Osteocyte (in vitro differentiated cells): Measurements from ENCODE around the gene MARK1. TPM values are rescaled to one million over a fixed set of nuclear protein-coding genes. Genes with fewer than 3 reads are reported as not detected.

Source experiments
- DNase-seq: peaks from one replicate; pipeline ENCODE4 v3.0.0; 2021; ENCODE audit warnings: mixed read lengths; ENCODE audit not compliant: unreplicated experiment; ENCODE audit errors: extremely low spot score
- H3K27ac Mint-ChIP-seq: one replicate; pipeline ENCODE4 v1.8.0; 2021; ENCODE audit warnings: mild to moderate bottlenecking, mixed read lengths; ENCODE audit not compliant: unreplicated experiment
- H3K27me3 Mint-ChIP-seq: one replicate; pipeline ENCODE4 v1.8.0; 2021; ENCODE audit warnings: mixed read lengths; ENCODE audit not compliant: unreplicated experiment
- H3K36me3 Mint-ChIP-seq: one replicate; pipeline ENCODE4 v1.8.0; 2021; ENCODE audit warnings: mixed read lengths; ENCODE audit not compliant: unreplicated experiment
- H3K4me1 Mint-ChIP-seq: one replicate; pipeline ENCODE4 v1.8.0; 2021; ENCODE audit warnings: mixed read lengths; ENCODE audit not compliant: unreplicated experiment
- H3K4me3 Mint-ChIP-seq: one replicate; pipeline ENCODE4 v1.8.0; 2021; ENCODE audit warnings: mild to moderate bottlenecking, moderate library complexity, mixed read lengths; ENCODE audit not compliant: unreplicated experiment
- H3K9me3 Mint-ChIP-seq: one replicate; pipeline ENCODE4 v1.8.0; 2021; ENCODE audit warnings: mixed read lengths; ENCODE audit not compliant: unreplicated experiment
- total RNA-seq: library from RNA; stranded (reverse); gene quantifications from 2 replicates; pipeline ENCODE4 v1.2.1, GENCODE V29; 2021
- TF ChIP-seq, protein P1 (sequence below): fragments of 200-600 bp; sonication (generic); IDR thresholded peaks from 2 replicates; pipeline ENCODE4 v1.5.0; 2021; ENCODE audit warnings: antibody characterized with exemption, mild to moderate bottlenecking, moderate library complexity

MARK1 gene
- total RNA-seq, 1 donor from 2014 or later: 1.2 TPM

DNA sequence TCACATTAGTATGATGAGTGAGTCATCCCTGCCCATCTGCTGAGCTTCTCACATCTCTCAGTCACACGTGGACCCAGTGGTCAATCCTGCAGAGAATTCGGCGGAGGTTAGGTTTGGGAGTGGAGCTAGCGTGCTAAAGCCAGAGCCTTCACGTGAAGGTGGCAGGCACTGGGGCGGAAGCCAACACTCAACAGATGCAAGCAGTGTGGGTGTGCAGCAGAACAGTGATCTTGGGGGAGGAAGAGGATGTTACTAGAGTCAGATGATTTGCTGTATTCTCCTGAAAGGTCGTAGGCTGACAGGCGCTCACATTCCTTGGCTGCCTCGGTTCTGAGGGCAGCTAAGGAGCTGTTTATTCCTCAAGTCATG is 168.9 kb downstream of the MARK1 start:
- H3K9me3 Mint-ChIP-seq: no peaks in the 10 kb centered on the region
- no peak overlapping the region for H3K27ac Mint-ChIP-seq
- H3K4me1 Mint-ChIP-seq: peaks cover 9% of the 10 kb centered on the region
- TF ChIP-seq, protein P1, sequence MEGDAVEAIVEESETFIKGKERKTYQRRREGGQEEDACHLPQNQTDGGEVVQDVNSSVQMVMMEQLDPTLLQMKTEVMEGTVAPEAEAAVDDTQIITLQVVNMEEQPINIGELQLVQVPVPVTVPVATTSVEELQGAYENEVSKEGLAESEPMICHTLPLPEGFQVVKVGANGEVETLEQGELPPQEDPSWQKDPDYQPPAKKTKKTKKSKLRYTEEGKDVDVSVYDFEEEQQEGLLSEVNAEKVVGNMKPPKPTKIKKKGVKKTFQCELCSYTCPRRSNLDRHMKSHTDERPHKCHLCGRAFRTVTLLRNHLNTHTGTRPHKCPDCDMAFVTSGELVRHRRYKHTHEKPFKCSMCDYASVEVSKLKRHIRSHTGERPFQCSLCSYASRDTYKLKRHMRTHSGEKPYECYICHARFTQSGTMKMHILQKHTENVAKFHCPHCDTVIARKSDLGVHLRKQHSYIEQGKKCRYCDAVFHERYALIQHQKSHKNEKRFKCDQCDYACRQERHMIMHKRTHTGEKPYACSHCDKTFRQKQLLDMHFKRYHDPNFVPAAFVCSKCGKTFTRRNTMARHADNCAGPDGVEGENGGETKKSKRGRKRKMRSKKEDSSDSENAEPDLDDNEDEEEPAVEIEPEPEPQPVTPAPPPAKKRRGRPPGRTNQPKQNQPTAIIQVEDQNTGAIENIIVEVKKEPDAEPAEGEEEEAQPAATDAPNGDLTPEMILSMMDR: no peak
- H3K27me3 Mint-ChIP-seq: no peaks in the 10 kb centered on the region
- DNase-seq: peak; percentile 62
- H3K36me3 Mint-ChIP-seq: peaks cover 2% of the 10 kb centered on the region
- no peak overlapping the region for H3K4me3 Mint-ChIP-seq

DNA sequence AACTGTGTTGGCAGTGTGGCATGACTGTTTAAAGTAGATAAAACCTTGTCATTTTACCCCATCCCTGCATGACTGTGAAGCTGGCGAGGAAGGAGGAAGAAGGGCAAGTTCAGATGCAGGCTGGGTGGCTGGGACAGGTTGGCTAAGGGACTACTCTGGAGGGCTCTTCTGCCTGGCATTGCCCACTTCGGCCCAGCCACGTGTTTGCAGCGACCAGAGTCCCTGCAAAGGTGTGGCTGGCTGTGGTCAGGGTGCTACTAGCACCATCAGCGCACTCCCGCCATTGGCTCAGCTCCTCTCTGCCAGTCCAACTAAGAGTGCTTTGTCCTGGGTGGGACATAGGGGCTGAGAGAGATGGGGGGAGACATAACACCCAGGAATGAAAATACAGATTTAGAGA is 169.4 kb downstream of the MARK1 start:
- peaks cover 4% of the 10 kb centered on the region for H3K27me3 Mint-ChIP-seq
- no peak overlapping the region for H3K27ac Mint-ChIP-seq
- peaks cover 2% of the 10 kb centered on the region for H3K36me3 Mint-ChIP-seq
- H3K9me3 Mint-ChIP-seq: no peaks in the 10 kb centered on the region
- no peak overlapping the region for H3K4me3 Mint-ChIP-seq
- DNase-seq: peak; percentile 67
- TF ChIP-seq, protein P1: no peak
- H3K4me1 Mint-ChIP-seq: peaks cover 9% of the 10 kb centered on the region

DNA sequence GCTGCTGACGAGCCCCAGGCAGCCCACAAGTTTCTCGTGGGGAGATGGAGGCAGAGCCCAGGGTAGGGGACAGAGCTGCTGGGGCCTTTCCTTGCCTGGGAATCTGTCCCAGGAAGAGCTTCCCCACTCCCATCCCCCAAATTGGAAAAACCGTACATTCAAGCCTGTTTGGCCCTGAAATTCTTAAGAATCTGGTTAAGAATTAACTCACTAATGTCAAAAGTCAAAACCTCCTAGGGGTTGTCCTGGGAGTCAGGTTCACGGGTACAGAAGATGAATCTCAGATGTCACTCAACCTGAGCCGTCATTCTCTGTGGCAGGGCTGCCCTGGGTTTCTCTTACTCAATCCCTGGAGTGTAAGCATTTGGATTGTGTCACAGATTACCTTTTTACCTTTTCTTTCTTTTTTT is 170.7 kb downstream of the MARK1 start:
- TF ChIP-seq, protein P1: no peak
- Mint-ChIP-seq H3K4me3 (no peak overlapping the region), H3K9me3 (no peaks in the 10 kb centered on the region), H3K4me1 (peaks cover 9% of the 10 kb centered on the region), H3K27me3 (peaks cover 6% of the 10 kb centered on the region), H3K27ac (no peak overlapping the region), H3K36me3 (peaks cover 2% of the 10 kb centered on the region)
- DNase-seq: peak; percentile 8

DNA sequence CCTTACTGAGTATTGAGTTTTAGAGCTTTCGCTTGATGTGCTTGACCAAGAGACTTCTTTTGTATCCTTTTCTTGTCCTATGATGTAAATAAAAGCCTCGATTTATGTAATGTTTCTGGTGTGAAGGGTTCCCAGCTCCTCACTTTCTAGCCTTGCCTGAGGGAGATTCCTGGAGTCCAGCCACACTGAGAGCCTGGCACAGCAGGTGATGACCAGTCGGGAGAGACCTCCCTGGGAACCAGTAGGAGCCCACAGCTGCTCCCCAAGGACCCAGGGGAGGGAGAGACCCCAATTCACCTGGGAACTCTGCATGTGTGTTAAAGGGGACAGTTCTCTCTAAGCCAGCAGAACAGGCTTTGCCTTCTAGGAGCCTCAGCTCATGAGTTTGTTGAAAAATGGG is 171.1 kb downstream of the MARK1 start:
- peak; percentile 76 for DNase-seq
- no peak overlapping the region for H3K4me3 Mint-ChIP-seq
- TF ChIP-seq, protein P1: no peak
- no peak overlapping the region for H3K27ac Mint-ChIP-seq
- peaks cover 2% of the 10 kb centered on the region for H3K36me3 Mint-ChIP-seq
- H3K27me3 Mint-ChIP-seq: peaks cover 6% of the 10 kb centered on the region
- peaks cover 9% of the 10 kb centered on the region for H3K4me1 Mint-ChIP-seq
- no peaks in the 10 kb centered on the region for H3K9me3 Mint-ChIP-seq

DNA sequence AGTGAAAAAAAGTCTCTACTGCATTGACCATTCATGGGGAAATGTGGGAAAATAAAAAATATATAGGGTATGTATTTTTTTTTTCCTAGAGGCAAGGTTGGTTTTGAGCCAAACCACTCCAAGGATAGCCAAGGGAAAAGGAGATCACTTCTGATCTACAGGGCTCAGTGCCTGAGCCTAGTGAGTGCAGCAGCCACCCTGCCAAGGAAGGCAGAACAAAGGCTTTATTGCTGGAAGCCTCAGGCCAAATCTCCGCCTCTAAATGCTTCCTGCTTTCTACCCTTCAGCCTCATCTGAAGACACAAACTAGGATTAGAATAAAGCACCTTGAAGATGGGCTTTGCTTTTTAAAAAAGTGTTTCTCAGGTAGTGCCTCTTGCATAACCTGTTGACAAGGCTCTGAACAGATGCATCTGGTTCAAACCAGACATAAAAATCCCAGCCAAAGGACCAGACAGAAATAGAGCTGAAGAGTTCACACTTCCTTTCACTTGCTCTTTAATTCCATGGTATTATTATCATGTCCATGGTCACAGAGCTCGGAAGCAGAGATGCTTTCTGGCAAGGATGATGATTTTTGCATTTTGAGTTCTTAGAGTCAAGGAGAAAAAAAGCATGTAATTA is 172.7 kb downstream of the MARK1 start:
- H3K27me3 Mint-ChIP-seq: peaks cover 6% of the 10 kb centered on the region
- DNase-seq: peak; percentile 2

More for the DNA sequence above, 172.7 kb downstream of the MARK1 start:
- Mint-ChIP-seq H3K4me1 (peaks cover 9% of the 10 kb centered on the region), H3K27ac (no peak overlapping the region), H3K36me3 (peaks cover 2% of the 10 kb centered on the region), H3K9me3 (no peaks in the 10 kb centered on the region), H3K4me3 (no peak overlapping the region)
- TF ChIP-seq, protein P1: no peak
